ENCODE measurements around the gene ARHGEF5. TPM values are rescaled to one million over a fixed set of nuclear protein-coding genes. Genes with fewer than 3 reads are reported as not detected.
"Not testable (repeated sequence)": the region's sequence is repeated elsewhere in the genome, so short reads cannot be mapped to it uniquely, and the experiment has no call there.

The ARHGEF5 gene
- total RNA-seq (2014; rRNA removed; shearing (Covaris generic)), result 1.0 and 1.7 TPM in 2 replicates
- 0.13 and 2.8 TPM in 2 replicates for polyA plus RNA-seq (2014; cell fraction: nucleus; rRNA removed)

- not testable (repeated sequence) for DNase-seq (ENCODE audit: extremely low read depth, low read depth)
Observed at GRCh38 chr7:144355176-144355822, at the start of gene ARHGEF5. ARHGEF5 (plus strand) TSS chr7:144355402; CDS start chr7:144362670, 7,268 bp downstream.

- DNase-seq (ENCODE audit: extremely low read depth, low read depth), result not testable (repeated sequence)
Observed at GRCh38 chr7:144309702-144310101, 45.5 kb upstream of the ARHGEF5 start.

DNA sequence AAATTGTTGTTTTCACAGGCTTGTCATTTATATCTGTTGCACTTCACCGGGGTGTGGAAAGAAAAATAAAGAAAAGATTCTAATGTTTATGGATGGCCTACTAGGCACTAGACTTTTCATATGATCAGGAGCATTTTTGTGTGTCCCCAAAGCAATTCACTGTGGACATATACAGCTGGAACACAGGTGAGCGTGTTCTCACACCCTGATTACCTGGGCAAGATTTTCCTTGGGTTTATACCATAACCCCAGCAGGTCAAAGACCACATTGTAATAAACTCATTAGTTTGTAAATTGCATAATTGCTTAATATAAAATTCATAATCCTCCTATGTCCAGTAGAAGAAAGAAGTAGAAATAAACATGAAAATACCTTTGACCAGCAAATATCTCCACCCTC lies 44.0 kb upstream of the ARHGEF5 start:
- not testable (repeated sequence) for DNase-seq (ENCODE audit: extremely low read depth, low read depth)

- not testable (repeated sequence) for DNase-seq (ENCODE audit: extremely low read depth, low read depth)
Observed at GRCh38 chr7:144311872-144312469, 43.2 kb upstream of the ARHGEF5 start, which contains the start of gene OR2A1. OR2A1 (plus strand) TSS chr7:144312419; CDS start chr7:144318125, 5,706 bp downstream.

DNA sequence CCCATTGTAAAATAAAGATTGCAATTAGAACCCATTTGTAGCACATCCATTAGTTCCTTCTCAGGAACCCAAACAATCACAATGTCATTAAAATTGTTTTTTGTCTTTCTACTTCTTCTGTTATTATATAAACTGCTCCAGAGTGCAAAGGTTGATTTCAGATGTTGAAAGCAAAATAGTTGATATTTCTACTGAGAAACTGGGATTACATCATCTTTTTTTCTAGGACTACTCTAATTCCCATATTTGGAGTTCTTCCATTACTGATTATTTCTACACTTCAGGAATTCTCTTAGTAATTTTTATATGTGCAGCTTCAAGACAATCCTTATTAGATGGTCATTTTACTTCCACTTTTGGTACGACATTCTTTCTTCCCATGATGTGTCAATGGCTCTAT lies 37.7 kb upstream of the ARHGEF5 start:
- DNase-seq (ENCODE audit: extremely low read depth, low read depth), result not testable (repeated sequence)

DNA sequence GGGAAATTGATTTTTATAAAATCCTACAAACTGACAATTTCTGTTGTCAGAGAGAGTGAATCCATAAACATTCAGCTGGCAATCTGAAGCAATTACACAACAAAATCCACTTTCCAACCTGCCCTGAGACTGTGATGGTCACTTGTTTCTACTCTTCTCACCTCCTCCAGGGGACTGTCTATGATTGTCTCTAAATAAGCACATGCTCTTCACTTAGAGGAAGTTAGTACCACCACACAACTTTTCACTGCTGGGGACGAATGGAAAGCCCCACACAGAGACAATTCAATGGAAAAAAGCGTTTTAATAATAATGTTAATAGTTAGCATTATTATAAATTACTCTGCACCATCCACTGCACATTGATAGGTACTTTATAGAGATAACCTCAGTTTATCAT lies 35.7 kb upstream of the ARHGEF5 start:
- DNase-seq (ENCODE audit: extremely low read depth, low read depth), result not testable (repeated sequence)

- not testable (repeated sequence) for DNase-seq (ENCODE audit: extremely low read depth, low read depth)
Observed at GRCh38 chr7:144321677-144322206, 33.5 kb upstream of the ARHGEF5 start.

- DNase-seq (ENCODE audit: extremely low read depth, low read depth), result not testable (repeated sequence)
Observed at GRCh38 chr7:144323359-144323758, 31.8 kb upstream of the ARHGEF5 start.

- DNase-seq (ENCODE audit: extremely low read depth, low read depth), result not testable (repeated sequence)
Observed at GRCh38 chr7:144325868-144326267, 29.3 kb upstream of the ARHGEF5 start.

DNA sequence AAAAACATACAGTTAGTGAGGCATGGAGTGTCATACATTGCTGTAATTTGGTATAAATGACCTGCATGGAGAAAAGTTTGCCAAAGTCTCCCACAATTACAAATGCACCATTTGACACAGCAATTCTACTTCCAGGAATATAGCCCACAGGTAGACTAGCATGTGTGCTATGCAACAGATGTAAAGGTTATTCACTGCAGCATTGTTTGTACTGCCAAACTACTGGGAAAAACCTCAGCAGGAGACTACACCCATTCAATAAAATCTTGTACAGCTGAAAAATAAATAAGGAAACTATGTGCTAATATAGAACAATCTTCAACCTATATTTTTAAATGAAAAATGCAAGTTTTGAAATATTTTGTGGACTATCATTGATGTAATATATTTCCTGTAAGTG lies 25.2 kb upstream of the ARHGEF5 start:
- DNase-seq (ENCODE audit: extremely low read depth, low read depth), result not testable (repeated sequence)

DNA sequence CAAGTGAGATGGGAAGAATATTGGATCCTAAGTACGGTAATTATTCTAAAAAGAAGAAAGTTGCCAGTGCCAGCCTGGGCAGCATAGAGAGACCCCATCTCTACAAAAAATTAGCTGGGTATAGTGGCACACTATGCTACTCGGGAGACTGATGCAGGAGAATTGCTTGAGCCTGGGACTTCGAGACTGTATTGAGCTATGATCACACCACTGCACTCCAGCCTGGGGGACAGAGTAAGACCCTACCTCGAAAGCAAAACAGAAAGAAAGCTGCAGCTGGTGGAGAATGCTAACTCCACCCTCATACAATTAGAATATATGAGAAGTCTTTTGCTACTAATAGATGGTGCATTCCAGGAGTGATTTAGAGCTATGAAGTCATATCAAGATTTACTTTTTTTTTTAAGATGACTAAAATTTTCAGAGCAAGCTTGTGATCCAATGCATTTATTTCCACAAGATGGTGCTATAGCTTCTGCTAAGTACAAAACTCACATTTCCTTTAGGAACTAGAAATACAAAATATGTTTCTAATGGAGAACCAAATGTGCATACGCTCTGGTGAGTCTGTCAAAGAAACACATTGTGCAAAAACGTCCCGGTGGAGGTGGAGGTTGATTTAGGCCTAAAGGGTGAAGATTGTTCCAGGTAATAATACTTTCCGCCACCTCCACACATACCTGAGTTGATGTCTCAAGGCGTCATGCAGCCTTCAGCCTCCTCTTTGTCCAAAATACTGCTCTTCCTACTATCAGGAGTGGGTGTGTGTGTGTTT lies 23.8 kb upstream of the ARHGEF5 start:
- DNase-seq (ENCODE audit: extremely low read depth, low read depth), result not testable (repeated sequence)

DNA sequence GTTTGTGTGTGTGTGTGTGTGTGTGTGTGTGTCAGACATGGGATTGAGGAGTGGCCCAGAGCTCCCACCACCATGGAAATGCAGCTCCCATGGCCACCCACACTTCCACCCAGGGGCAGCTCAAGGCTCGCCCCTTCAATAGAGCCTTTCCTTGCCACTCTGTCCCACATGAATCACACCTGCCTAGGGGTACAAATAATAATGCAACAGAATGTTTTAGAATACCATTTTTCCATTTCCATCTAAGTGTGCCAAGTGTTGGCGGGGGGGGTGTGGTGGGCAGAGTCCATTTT lies 23.3 kb upstream of the ARHGEF5 start:
- not testable (repeated sequence) for DNase-seq (ENCODE audit: extremely low read depth, low read depth)

DNA sequence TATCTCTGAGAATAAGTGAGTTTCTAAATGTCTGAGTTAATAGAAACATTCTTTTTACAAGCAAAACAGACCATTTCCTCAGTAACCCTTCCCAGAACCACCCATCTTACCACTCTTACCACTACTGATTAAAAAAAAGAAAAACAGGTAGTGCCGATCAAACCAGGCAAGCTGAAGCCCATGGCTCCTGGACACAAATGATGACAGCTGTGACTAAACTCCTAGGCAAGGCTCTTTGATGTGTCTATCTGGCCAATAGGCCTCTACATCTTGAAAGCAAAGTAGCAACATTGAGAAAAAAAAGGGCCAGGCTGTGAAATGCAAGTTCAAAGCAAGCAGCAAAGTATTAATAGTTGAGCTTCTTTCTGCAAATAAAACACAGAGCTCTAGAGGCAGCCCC lies 6.6 kb upstream of the ARHGEF5 start:
- not testable (repeated sequence) for DNase-seq (ENCODE audit: extremely low read depth, low read depth)

GRCh38 chr7:144351667-144352066 lies 3.5 kb upstream of the ARHGEF5 start:
- DNase-seq (ENCODE audit: extremely low read depth, low read depth), result not testable (repeated sequence)

DNA sequence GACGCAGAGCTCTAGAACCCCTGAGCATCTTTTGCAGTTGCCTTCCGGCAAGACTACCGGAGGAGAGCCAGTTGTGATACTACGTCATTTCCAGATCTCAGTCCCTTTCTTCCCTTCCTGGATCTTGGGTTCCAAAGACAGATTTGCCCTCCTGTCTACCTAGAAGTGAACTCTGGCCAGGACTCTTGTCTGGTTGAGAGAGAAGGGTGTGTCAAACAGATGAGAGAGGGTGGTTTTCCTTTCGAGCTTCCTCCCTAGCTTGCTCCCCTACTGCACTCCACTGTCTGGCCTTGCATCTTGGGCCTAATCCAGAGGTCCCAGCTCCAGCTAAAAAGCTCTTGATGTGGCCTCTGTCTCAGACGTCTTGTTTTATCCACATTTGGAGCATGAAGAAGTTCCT lies 983 bp downstream of the ARHGEF5 start:
- not testable (repeated sequence) for DNase-seq (ENCODE audit: extremely low read depth, low read depth)

GRCh38 chr7:144356860-144357259 lies 1.7 kb downstream of the ARHGEF5 start:
- DNase-seq (ENCODE audit: extremely low read depth, low read depth), result not testable (repeated sequence)

GRCh38 chr7:144362061-144362460 lies 6.9 kb downstream of the ARHGEF5 start:
- not testable (repeated sequence) for DNase-seq (ENCODE audit: extremely low read depth, low read depth)

GRCh38 chr7:144365523-144365922 lies 10.3 kb downstream of the ARHGEF5 start:
- not testable (repeated sequence) for DNase-seq (ENCODE audit: extremely low read depth, low read depth)

DNA sequence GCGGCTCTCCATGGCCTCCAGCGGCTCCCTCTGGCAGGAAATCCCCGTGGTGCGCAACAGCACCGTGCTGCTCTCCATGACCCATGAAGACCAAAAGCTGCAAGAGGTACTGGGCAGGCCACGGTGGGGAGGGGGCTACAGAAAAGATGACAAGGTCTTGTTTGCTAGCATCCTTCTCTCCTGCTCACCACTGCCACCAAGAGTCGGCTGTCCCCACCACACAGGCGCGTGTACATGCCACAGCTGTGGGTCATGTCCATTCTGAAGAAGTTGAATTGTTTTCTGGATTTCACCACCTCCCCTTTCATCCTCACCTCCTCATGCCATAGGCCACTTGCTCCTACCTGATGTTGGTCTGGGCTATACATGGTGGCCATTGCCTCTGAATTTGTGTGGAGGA lies 12.0 kb downstream of the ARHGEF5 start:
- not testable (repeated sequence) for DNase-seq (ENCODE audit: extremely low read depth, low read depth)

GRCh38 chr7:144369221-144369620 lies 14.0 kb downstream of the ARHGEF5 start:
- DNase-seq (ENCODE audit: extremely low read depth, low read depth), result not testable (repeated sequence)

DNA sequence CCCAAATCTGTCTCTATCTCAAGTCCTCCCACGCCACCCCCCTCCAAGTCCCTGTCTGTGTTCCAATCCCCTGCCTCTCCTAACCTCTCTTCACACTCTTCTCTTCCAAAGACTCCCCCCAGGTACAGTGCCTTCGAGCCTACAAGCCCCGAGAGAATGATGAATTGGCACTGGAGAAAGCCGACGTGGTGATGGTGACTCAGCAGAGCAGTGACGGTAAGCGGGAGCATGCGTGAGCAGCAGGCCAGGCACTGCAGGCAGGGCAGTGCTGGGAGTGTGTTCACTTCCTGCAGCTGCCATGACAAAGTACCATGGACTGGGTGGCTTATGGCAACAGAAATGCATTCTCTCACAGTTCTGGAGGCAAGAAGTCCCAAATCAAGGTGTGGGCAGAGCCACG lies 23.4 kb downstream of the ARHGEF5 start:
- no peak for DNase-seq (ENCODE audit: extremely low read depth, low read depth)

All from NCI-H460 (cell line).